Left ventricle myocardium inferior (tissue), 1 donor: ENCODE results near the gene TUBA3C. TPM values are rescaled to one million over a fixed set of nuclear protein-coding genes. Genes with fewer than 3 reads are reported as not detected.
"Not testable (repeated sequence)": the region's sequence is repeated elsewhere in the genome, so short reads cannot be mapped to it uniquely, and the experiment has no call there.

Source experiments
- DNase-seq: peaks from one replicate; pipeline ENCODE4 v3.0.0-alpha.2; 2020
- H3K27ac ChIP-seq: fragments of 200-600 bp; replicated peaks from 2 replicates; pipeline ENCODE4 v1.8.0; 2021
- H3K27me3 ChIP-seq: fragments of 200-600 bp; 2 replicates; pipeline ENCODE4 v1.8.0; 2021; ENCODE audit warnings: low read depth
- H3K36me3 ChIP-seq: fragments of 200-600 bp; 2 replicates; pipeline ENCODE4 v1.8.0; 2021
- H3K4me1 ChIP-seq: fragments of 200-600 bp; 2 replicates; pipeline ENCODE4 v1.8.0; 2021
- H3K4me3 ChIP-seq: fragments of 200-600 bp; 2 replicates; pipeline ENCODE4 v1.8.0; 2021; ENCODE audit warnings: mild to moderate bottlenecking, moderate library complexity
- H3K9me3 ChIP-seq: fragments of 200-600 bp; replicated peaks from 2 replicates; pipeline ENCODE4 v1.8.0; 2021
- CTCF ChIP-seq: fragments of 200-600 bp; IDR thresholded peaks from 2 replicates; pipeline ENCODE4 v1.8.0; 2021; ENCODE audit warnings: antibody characterized with exemption, mild to moderate bottlenecking, borderline replicate concordance
- intact Hi-C: fragments of 100-400 bp; cut with micrococcal nuclease; formaldehyde crosslinking; loops from one replicate; pipeline ENCODE4 v1.11.0; 2022
- total RNA-seq: library from RNA; stranded (reverse); fragmentation: NEBNext Ultra II Directional; extraction: Animal tissue kit (Norgen Biotek cat#: 25700); gene quantifications from one replicate; pipeline ENCODE4 v1.2.1, GENCODE V29; 2021
- donor health status: DM: no; HTN: yes; CAD: no; lungs with severe emphysema.

Gene TUBA3C
- total RNA-seq, 1 donor from 2014 or later, result not detected

- Histone ChIP-seq H3K9me3 (peaks cover 10% of the 10 kb centered on the region), H3K4me3 (no peak overlapping the region), H3K27me3 (peaks cover 5% of the 10 kb centered on the region), H3K27ac (no peak overlapping the region), H3K4me1 (no peaks in the 10 kb centered on the region), H3K36me3 (no peaks in the 10 kb centered on the region)
- no peak for DNase-seq
- intact Hi-C loops, result no loop called here
- TF ChIP-seq CTCF, result no peak
Measured at GRCh38 chr13:19179916-19180315, 1.7 kb downstream of the TUBA3C start.

GRCh38 chr13:19178901-19179593 lies 2.6 kb downstream of the TUBA3C start:
- H3K9me3 ChIP-seq, result peaks cover 10% of the 10 kb centered on the region
- no peak for TF ChIP-seq CTCF
- H3K27ac ChIP-seq, result no peak overlapping the region
- no peaks in the 10 kb centered on the region for H3K4me1 ChIP-seq
- DNase-seq, result peak; percentile 31
- H3K27me3 ChIP-seq, result peaks cover 5% of the 10 kb centered on the region
- intact Hi-C loops, result no loop called here
- H3K36me3 ChIP-seq, result no peaks in the 10 kb centered on the region
- H3K4me3 ChIP-seq, result no peak overlapping the region

GRCh38 chr13:19176981-19177776 lies 4.4 kb downstream of the TUBA3C start:
- H3K27ac ChIP-seq, H3K4me3 ChIP-seq, H3K36me3 ChIP-seq, DNase-seq, H3K4me1 ChIP-seq, intact Hi-C loops: not testable (repeated sequence)
- H3K9me3 ChIP-seq, result peaks cover 10% of the 10 kb centered on the region
- peaks cover 12% of the 10 kb centered on the region for H3K27me3 ChIP-seq

GRCh38 chr13:19173752-19174151 lies 7.9 kb downstream of the TUBA3C start:
- H3K9me3 ChIP-seq, result peaks cover 9% of the 10 kb centered on the region
- no peaks in the 10 kb centered on the region for H3K36me3 ChIP-seq
- no peak overlapping the region for H3K27ac ChIP-seq
- peaks cover 24% of the 10 kb centered on the region for H3K27me3 ChIP-seq
- no peak for TF ChIP-seq CTCF
- no peak for DNase-seq
- H3K4me1 ChIP-seq, result no peaks in the 10 kb centered on the region
- H3K4me3 ChIP-seq, result no peak overlapping the region
- intact Hi-C loops, result no loop called here

GRCh38 chr13:19172647-19173030 lies 9.0 kb downstream of the TUBA3C start:
- no peak overlapping the region for H3K4me3 ChIP-seq
- H3K9me3 ChIP-seq, result peaks cover 2% of the 10 kb centered on the region
- intact Hi-C loops, result no loop called here
- peaks cover 28% of the 10 kb centered on the region for H3K27me3 ChIP-seq
- DNase-seq, result no peak
- TF ChIP-seq CTCF, result no peak
- H3K27ac ChIP-seq, result no peak overlapping the region
- H3K36me3 ChIP-seq, result no peaks in the 10 kb centered on the region
- H3K4me1 ChIP-seq, result no peaks in the 10 kb centered on the region
